ENCODE results near the gene GCNT2.
"Not testable (repeated sequence)": the region's sequence is repeated elsewhere in the genome, so short reads cannot be mapped to it uniquely, and the experiment has no call there.

GCNT2 gene

DNA sequence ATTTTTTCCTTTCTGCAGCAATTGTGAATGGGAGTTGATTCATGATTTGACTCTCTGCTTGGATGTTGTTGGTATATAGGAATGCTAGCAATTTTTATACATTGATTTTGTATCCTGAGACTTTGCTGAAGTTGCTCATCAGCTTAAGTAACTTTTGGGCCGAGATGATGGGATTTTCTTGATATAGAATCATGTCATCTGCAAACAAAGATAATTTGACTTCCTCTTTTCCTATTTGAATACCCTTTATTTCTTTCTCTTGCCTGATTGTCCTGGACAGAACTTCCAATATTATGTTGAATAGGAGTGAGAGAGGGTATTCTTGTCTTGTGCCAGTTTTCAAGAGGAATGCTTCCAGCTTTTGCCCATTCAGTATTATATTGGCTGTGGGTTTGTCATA is 144.4 kb downstream of the GCNT2 start:
- DNase-seq: not testable (repeated sequence)

DNA sequence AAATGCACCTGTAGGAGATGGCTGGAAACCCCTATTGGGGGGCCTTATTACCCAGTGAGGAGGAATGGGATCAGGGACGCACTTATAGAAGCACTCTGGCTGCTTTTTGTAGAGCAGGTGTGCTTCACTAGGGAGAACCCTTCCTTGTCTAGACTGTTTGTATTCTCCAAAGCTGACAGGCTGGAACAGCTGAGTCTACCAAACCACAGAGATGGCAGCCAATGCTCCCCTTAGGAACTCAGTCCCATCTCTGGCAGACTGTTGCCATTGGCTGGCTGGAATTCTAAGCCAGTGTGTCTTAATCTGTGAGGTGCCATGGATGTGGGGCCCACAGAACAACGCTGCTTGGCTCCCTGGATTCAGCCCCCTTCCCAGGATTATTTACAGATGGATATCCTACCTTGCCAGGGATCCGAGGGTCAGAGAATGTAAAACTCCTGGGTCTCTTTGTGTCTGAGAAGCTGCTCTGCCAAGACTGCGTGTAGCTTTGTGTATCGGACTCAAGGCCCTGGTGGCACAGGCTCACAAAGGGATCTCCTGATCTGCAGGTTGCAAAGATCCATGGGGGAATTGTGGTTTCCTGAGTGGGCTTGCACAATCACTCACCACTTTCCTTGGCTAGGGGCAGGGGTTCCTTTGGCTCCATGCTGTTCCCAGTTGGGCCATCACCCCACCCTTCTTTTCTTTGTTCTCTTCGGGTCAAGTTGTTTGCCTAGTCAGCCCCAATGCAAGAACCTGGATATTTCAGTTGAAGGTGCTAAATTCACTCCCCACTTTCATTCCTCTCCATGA is 147.2 kb downstream of the GCNT2 start:
- DNase-seq: no peak

DNA sequence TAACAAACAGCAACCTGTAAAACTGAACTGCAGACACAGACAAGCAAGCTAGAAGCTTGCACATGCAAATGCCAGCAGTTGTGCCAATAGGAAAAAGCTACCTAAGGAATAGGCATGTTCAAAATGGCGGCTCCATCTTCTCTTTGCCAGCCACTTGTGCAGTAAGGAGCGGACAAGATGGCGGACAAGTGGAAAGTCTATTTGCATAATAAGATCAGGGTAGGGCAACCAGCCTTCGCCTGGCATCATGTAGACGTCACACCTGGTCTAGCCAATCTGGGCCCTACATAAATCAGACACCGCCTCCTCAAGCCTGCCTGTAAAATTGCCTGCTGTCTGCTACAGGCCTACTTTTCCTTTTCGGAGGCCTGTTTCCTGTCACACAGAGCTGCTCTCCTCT is 155.3 kb downstream of the GCNT2 start:
- DNase-seq: no peak

DNA sequence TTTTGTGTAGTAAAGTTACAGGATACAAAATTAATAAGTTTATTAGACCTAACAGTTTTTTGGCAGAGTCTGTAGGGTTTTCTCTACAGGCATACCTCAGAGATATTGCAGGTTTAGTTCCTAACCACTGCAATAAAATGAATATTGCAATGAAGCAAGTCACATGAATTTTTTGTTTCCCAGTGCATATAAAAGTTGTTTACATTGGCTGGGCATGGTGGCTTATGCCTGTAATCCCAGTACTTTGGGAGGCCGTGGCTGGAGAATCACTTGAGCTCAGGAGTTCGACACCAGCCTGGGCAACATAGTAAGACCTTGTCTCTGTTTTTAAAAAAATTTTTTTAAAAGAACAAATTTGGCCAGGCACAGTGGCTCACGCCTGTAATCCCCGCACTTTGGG is 157.3 kb downstream of the GCNT2 start:
- no peak for DNase-seq
